AG20443 (cell line): ENCODE measurements around the gene CCP110.
A peak's percentile ranks its signal among the peaks of the same experiment; 100 is the strongest.

Experiments used
- DNase-seq: peaks from one replicate; pipeline ENCODE4 v3.0.0; 2012; ENCODE audit warnings: low spot score, mixed read lengths

The CCP110 gene

DNA sequence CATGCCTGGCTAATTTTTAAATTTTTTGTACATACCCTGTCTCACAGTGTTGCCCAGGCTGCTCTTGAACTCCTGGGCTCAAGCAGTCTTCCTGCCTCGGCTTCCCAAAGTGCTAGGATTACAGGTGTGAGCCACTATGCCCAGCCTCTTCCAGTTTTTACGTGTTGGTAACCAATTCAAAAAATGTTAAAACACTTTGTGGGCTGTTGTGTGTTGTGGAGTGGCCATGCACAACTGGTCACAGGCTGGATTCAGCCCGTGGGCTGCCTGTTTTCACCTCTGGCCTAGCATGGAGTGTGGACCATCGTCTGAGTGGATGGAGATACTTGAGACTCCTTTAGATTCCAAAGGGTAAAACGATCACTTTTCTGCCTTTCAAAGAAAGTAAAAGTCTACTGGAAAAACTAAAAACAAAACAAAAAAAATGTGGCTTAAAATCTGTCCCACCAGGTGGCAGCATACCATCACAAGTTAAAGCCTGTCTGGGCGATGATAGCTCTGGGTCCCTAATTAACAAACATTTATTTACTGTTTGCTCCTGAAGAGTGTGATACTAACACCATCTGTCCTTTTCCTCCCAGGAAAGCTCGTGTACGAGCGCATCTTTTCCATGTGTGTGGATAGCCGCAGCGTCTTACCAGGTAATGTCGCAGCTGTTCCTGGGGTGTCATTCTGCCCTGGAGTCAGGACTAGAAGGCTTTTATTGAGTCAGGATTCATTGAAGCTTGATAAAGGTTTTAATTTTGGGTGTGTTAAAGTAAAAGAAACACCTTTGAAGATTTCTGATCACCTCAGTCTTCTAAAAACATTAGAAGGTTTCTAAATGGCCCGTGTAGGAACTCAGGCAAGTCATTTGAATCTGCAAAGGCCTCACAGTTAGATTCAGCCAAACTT lies 77.6 kb downstream of the CCP110 start:
- DNase-seq: peak; percentile 55
